C4-2B (cell line): ENCODE measurements around the gene NCAPG2.
A peak's percentile ranks its signal among the peaks of the same experiment; 100 is the strongest.

Experiments used
- H3K27ac ChIP-seq: fragments of 450-650 bp; 2 replicates; pipeline ENCODE4 v1.5.1; 2017
- CTCF ChIP-seq: fragments of 450-650 bp; conservative IDR thresholded peaks from 2 replicates; pipeline ENCODE4 v1.5.1; 2017; ENCODE audit warnings: mild to moderate bottlenecking
- ZFX ChIP-seq: fragments of 450-650 bp; IDR thresholded peaks from 2 replicates; pipeline ENCODE4 v1.6.1; 2017

NCAPG2 gene

DNA sequence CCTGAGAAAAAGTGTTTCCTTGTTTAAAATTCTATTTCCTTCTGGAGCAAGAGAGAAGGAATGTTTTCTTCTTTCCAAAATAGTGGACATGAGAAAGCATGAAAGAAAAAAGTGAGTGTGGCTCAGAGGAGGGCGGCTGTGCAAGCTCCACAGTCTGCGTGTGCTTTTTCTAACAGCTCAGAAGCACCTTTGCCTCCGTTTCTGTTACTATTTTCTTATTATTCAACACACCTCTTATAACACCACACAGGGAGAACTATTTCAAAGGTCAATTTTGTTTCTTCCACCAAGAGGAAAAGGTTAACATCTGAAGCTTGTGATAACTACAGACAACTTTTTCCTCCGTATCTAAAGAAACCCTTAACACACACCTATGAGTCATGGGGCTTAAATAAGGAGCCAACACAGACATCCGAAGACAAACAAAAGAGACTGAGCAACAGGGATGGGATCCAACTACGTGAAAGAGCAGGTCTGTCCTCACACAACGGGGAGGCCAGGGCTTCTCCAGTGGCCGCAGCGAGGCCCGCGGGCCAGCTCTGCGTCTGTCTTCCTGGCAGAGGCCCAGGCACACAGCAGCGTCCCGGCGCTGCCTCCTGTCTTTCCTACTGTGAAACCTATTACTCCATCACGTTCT is 36.2 kb upstream of the NCAPG2 start:
- TF ChIP-seq ZFX (no peak), CTCF (no peak)
- peak overlapping the region; percentile 44 for H3K27ac ChIP-seq

- peak overlapping the region; percentile 44 for H3K27ac ChIP-seq
- TF ChIP-seq ZFX (no peak), CTCF (no peak)
These were observed 35.5 kb upstream of the NCAPG2 start for GRCh38 chr7:158740013-158740656.

DNA sequence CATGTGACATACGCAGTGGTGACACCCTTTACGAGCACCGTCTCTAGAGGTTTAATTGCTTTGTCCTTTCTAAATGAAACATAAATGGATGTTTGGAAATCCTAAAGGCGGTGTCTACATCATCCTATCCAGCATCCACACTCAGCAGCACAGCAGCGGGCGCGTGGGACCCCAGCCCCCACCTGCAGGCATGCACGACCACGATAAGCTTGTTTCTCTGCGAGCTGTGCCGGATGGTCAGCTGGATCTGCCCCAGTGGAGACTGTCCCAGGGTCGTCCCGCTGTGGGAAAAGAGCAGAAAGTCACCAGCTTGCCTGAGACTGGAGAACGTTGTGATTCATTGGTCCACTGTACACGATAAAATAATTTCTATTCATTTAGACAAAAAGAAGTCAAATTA is 34.2 kb upstream of the NCAPG2 start:
- TF ChIP-seq ZFX (no peak), CTCF (no peak)
- no peak overlapping the region for H3K27ac ChIP-seq

GRCh38 chr7:158737064-158737695 is 32.6 kb upstream of the NCAPG2 start:
- no peak for TF ChIP-seq CTCF
- TF ChIP-seq ZFX, result no peak
- no peak overlapping the region for H3K27ac ChIP-seq

DNA sequence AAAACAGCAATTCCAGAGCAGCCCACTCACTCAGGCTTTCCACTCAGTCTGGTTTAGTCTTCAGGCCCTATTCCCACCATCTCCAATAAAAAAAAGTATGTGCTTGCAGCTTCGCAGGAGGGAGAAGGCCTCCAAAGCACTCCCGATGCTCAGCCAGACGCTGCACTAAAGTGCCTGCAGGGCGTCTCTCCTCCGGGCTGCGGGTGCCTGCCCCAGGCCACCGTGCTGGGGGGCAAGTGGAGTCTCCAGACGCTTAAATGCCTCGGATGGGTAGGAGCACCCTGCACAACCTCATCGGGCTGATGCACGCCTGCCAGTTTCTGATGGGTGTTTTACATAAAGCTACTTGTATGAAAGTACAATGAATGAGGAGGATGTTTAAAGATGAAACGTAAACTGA is 31.3 kb upstream of the NCAPG2 start:
- no peak overlapping the region for H3K27ac ChIP-seq
- TF ChIP-seq CTCF (no peak), ZFX (no peak)

- H3K27ac ChIP-seq, result no peak overlapping the region
These were observed 30.3 kb upstream of the NCAPG2 start for GRCh38 chr7:158734861-158735260.

More at GRCh38 chr7:158734861-158735260, 30.3 kb upstream of the NCAPG2 start:
- TF ChIP-seq ZFX (no peak), CTCF (no peak)
